GM19238 (cell line): ENCODE measurements around the gene DISP3.
"Not testable (repeated sequence)": the region's sequence is repeated elsewhere in the genome, so short reads cannot be mapped to it uniquely, and the experiment has no call there.

Source experiments
- DNase-seq: peaks from one replicate; pipeline ENCODE4 v3.0.0; 2011; ENCODE audit warnings: low spot score; ENCODE audit not compliant: insufficient read length

The DISP3 gene

GRCh38 chr1:11571906-11572616, 93.1 kb downstream of the DISP3 start:
- DNase-seq = no peak

GRCh38 chr1:11573116-11573692, 94.2 kb downstream of the DISP3 start:
- no peak for DNase-seq

DNA sequence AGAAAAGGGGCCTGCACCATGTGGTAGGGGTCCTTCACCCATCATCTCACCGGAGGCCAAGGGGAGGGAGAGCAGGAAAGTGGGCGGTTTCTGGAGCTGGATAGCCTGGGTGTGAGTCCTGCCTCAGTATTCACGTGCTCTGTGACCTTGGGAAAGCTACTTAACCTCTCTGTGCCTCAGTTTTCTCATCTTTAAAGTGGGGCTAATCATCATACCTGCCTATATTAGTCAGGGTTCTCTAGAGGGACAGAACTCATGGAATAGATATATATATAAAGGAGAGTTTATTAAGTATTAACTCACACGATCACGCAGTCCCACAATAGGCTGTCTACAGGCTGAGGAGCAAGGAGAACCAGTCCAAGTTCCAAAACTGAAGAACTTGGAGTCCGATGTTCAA, 96.6 kb downstream of the DISP3 start:
- no peak for DNase-seq

GRCh38 chr1:11576109-11576875, 97.3 kb downstream of the DISP3 start:
- no peak for DNase-seq

GRCh38 chr1:11578004-11578403, 99.0 kb downstream of the DISP3 start:
- DNase-seq = no peak

- no peak for DNase-seq
Observed at GRCh38 chr1:11579506-11579905, 100.6 kb downstream of the DISP3 start.

DNA sequence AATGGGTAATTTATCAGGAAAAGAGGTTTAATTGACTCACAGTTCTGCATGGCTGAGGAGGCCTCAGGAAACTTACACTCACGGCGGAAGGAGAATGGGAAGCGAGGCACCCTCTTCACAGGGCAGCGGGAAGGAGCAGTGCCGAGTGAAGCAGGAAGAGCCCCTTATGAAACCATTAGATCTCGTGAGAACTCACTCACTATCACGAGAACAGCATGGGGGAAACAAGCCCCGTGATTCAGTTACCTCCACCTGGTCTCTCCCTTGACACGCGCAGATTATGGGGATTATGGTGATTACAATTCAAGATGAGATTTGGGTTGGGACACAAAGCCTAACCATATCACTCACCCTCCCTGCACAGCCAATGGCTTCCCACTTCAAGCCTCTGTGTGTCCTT, 101.1 kb downstream of the DISP3 start:
- not testable (repeated sequence) for DNase-seq

DNA sequence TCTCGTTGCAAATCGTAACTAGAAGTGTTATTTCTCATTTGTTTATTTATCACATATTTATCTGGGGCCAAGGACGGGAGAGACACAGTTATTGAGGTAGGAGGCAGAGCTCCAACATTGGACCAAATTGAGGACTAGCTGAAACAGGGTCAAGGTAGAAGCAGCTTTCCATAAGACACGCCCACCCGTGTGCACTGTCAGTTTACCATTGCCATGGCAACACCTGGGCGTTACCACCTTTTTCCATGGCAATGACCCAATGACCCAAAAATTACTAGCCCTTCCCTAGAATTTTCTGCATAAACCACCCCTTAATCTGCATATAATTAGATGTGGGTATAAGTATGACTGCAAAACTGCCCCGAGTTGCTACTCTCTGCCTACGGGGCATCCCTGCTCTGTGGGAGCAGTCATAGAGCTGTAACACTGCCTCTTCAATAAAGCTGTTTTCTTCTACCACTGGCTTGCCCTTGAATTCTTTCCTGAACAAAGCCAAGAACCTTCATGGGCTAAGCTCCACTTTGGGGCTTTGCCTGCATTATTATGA, 102.6 kb downstream of the DISP3 start:
- no peak for DNase-seq

GRCh38 chr1:11585389-11585788, 106.4 kb downstream of the DISP3 start:
- DNase-seq = no peak
